Calu3 (cell line): ENCODE measurements around the gene LHFPL3. TPM values are rescaled to one million over a fixed set of nuclear protein-coding genes. Genes with fewer than 3 reads are reported as not detected.

Experiments used
- BruUV-seq: library from RNA; stranded (reverse); fragments of 400-500 nt; replicated peaks from 2 replicates; lab custom pipeline; 2021; lab: Mats Ljungman, UMichigan
- CTCF ChIA-PET: fragments of 300-600 bp; sonication (Branson Sonifier 250); formaldehyde crosslinking; loops from one replicate; lab custom pipeline; 2022; ENCODE audit warnings: antibody characterized with exemption; lab: Charles Lee
- DNase-seq: peaks from one replicate; pipeline ENCODE4 v3.0.0; 2022
- H3K27ac Mint-ChIP-seq: one replicate; pipeline ENCODE4 v1.8.0; 2022; ENCODE audit warnings: mixed read lengths; ENCODE audit not compliant: unreplicated experiment
- H3K27me3 Mint-ChIP-seq: one replicate; pipeline ENCODE4 v1.8.0; 2022; ENCODE audit warnings: mixed read lengths; ENCODE audit not compliant: unreplicated experiment
- H3K36me3 Mint-ChIP-seq: one replicate; pipeline ENCODE4 v1.8.0; 2022; ENCODE audit warnings: mild to moderate bottlenecking, moderate library complexity, mixed read lengths; ENCODE audit not compliant: insufficient read depth, unreplicated experiment
- H3K4me1 Mint-ChIP-seq: one replicate; pipeline ENCODE4 v1.8.0; 2022; ENCODE audit warnings: mild to moderate bottlenecking, low read depth, mixed read lengths; ENCODE audit not compliant: unreplicated experiment
- H3K4me3 Mint-ChIP-seq: one replicate; pipeline ENCODE4 v1.8.0; 2022; ENCODE audit warnings: mild to moderate bottlenecking, low read depth, moderate library complexity, mixed read lengths; ENCODE audit not compliant: unreplicated experiment
- H3K9me3 Mint-ChIP-seq: one replicate; pipeline ENCODE4 v1.8.0; 2022; ENCODE audit warnings: low read depth, mixed read lengths; ENCODE audit not compliant: unreplicated experiment
- intact Hi-C: fragments of 100-400 bp; cut with micrococcal nuclease; formaldehyde crosslinking; loops from one replicate; pipeline ENCODE4 v1.10.0; 2022; ENCODE audit not compliant: unreplicated experiment
- total RNA-seq: library from RNA; stranded (reverse); gene quantifications from 2 replicates; pipeline ENCODE4 v1.2.3, GENCODE V29; 2022
- TF ChIP-seq, protein P1 (sequence below): fragments of 200-600 bp; IDR thresholded peaks from one replicate; pipeline ENCODE4 v1.8.0; 2022; ENCODE audit warnings: antibody characterized with exemption; ENCODE audit not compliant: unreplicated experiment

The LHFPL3 gene
- total RNA-seq, 1 experiment from 2014 or later = not detected

DNA sequence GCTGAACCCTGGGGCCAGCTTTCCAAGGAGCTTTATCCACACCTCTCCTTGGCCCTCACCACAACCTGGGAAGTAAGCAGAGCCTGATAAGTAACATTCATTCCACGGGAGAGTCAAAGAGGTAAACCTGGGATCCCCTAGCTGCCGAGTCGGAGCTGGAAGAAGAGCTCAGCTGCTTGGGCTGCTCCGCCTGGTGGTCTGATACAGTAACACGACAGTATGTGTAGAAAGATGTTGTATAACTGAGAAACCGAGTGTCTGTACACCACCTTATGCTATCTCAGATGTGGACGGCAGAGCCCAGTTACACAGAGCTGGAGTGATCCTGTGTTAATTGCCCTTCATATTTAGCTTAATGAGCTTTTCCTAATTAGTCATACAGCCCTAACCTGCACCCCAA lies 534.3 kb downstream of the LHFPL3 start:
- Mint-ChIP-seq H3K27ac (no peak overlapping the region), H3K9me3 (no peaks in the 10 kb centered on the region), H3K36me3 (no peaks in the 10 kb centered on the region), H3K4me1 (no peaks in the 10 kb centered on the region), H3K4me3 (no peak overlapping the region), H3K27me3 (peaks cover 54% of the 10 kb centered on the region)
- TF ChIP-seq, protein P1, sequence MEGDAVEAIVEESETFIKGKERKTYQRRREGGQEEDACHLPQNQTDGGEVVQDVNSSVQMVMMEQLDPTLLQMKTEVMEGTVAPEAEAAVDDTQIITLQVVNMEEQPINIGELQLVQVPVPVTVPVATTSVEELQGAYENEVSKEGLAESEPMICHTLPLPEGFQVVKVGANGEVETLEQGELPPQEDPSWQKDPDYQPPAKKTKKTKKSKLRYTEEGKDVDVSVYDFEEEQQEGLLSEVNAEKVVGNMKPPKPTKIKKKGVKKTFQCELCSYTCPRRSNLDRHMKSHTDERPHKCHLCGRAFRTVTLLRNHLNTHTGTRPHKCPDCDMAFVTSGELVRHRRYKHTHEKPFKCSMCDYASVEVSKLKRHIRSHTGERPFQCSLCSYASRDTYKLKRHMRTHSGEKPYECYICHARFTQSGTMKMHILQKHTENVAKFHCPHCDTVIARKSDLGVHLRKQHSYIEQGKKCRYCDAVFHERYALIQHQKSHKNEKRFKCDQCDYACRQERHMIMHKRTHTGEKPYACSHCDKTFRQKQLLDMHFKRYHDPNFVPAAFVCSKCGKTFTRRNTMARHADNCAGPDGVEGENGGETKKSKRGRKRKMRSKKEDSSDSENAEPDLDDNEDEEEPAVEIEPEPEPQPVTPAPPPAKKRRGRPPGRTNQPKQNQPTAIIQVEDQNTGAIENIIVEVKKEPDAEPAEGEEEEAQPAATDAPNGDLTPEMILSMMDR = no peak
- no TSS peak for BruUV-seq
- intact Hi-C loops = no loop called here
- DNase-seq = no peak
- CTCF ChIA-PET = interaction anchor here (0.6 to 1.3 kb wide), 2 partner anchors 21 to 219 kb away, joined by 3 to 4 read pairs; no protein-coding TSS in a partner anchor

DNA sequence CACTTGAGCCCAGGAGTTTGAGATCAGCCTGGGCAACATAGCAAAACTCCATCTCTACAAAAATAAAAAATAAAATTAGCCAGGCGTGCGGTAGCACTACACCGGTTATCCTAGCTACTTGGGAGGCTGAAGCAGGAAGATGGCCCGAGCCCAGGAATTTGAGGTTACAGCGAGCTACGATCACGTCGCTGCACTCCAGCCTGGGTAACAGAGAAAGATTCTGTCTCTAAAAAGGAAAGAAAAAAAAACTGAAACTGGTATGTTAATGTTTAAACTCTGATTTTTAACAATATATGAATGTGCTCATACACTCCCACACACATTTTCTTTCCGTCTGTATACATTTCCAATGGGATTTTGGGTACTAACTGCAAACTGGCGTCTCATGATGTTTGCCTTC lies 545.0 kb downstream of the LHFPL3 start:
- Mint-ChIP-seq H3K27me3 (peaks cover 6% of the 10 kb centered on the region), H3K4me3 (no peak overlapping the region), H3K9me3 (no peaks in the 10 kb centered on the region), H3K4me1 (no peaks in the 10 kb centered on the region), H3K36me3 (no peaks in the 10 kb centered on the region), H3K27ac (no peak overlapping the region)
- CTCF ChIA-PET = no interaction called here
- TF ChIP-seq, protein P1 = no peak
- BruUV-seq = no TSS peak
- intact Hi-C loops = no loop called here
- no peak for DNase-seq

DNA sequence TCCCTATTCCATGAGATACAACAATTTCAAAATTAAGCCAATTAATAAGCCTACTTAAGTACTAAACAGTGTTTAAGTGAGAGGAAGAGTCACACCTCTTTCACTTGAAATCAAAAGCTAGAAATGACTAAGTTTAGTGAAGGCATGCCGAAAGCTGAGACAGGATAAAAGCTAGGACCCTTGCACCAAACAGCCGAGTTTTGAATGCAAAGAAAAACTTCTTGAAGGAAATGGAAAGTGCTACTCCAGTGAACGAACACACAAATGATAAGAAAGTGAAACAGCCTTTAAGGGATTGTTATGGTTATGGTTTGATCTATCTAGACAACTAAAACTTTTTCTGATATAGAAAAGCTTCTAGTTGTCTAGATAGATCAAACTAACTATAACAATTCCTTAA lies 550.2 kb downstream of the LHFPL3 start:
- TF ChIP-seq, protein P1 = no peak
- Mint-ChIP-seq H3K9me3 (no peaks in the 10 kb centered on the region), H3K36me3 (no peaks in the 10 kb centered on the region), H3K4me3 (no peak overlapping the region), H3K4me1 (peaks cover 5% of the 10 kb centered on the region), H3K27ac (no peak overlapping the region), H3K27me3 (peaks cover 11% of the 10 kb centered on the region)
- intact Hi-C loops = no loop called here
- DNase-seq = no peak
- no TSS peak for BruUV-seq
- CTCF ChIA-PET = no interaction called here

DNA sequence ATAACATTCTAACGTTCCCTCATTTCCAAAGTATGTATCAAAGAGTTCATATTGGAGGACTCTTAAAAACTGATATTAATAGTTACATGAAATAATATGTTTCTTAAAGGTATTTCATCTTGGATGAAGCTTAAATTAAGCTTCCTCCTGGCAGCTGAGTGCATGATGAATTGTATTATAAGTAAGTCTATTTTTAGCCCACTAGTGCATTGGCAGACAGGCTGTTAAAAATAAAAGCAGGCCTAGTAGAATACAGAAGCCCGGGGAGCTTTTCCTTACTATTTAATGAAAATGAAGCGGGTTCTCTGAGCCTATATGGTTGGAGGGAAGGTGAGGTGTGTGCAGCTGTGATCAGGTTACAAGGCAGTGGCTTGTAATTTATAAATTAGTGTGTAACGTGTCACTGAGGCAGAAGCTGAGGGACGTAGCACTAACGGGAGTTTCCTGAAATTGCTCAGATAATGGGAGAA lies 554.9 kb downstream of the LHFPL3 start:
- intact Hi-C loops = loop anchor here (2.0 kb wide), 1 partner anchor 36 kb away; no protein-coding TSS in a partner anchor
- Mint-ChIP-seq H3K4me3 (no peak overlapping the region), H3K4me1 (peaks cover 14% of the 10 kb centered on the region), H3K9me3 (no peaks in the 10 kb centered on the region), H3K36me3 (no peaks in the 10 kb centered on the region), H3K27ac (no peak overlapping the region), H3K27me3 (peaks cover 32% of the 10 kb centered on the region)
- DNase-seq = no peak
- CTCF ChIA-PET = interaction anchor here (1.0 to 1.7 kb wide), 2 partner anchors 36 to 651 kb away, joined by 6 to 18 read pairs; no protein-coding TSS in a partner anchor
- TF ChIP-seq, protein P1 = no peak
- no TSS peak for BruUV-seq
